A204.1 (cell line): ENCODE results near the gene INSR.
"Not testable (repeated sequence)": the region's sequence is repeated elsewhere in the genome, so short reads cannot be mapped to it uniquely, and the experiment has no call there.

Experiments
- FAIRE-seq: peaks from 2 replicates; lab custom pipeline; 2012; peaks lifted over from hg19 to GRCh38; lab: Jason Lieb, UNC

Gene INSR

DNA sequence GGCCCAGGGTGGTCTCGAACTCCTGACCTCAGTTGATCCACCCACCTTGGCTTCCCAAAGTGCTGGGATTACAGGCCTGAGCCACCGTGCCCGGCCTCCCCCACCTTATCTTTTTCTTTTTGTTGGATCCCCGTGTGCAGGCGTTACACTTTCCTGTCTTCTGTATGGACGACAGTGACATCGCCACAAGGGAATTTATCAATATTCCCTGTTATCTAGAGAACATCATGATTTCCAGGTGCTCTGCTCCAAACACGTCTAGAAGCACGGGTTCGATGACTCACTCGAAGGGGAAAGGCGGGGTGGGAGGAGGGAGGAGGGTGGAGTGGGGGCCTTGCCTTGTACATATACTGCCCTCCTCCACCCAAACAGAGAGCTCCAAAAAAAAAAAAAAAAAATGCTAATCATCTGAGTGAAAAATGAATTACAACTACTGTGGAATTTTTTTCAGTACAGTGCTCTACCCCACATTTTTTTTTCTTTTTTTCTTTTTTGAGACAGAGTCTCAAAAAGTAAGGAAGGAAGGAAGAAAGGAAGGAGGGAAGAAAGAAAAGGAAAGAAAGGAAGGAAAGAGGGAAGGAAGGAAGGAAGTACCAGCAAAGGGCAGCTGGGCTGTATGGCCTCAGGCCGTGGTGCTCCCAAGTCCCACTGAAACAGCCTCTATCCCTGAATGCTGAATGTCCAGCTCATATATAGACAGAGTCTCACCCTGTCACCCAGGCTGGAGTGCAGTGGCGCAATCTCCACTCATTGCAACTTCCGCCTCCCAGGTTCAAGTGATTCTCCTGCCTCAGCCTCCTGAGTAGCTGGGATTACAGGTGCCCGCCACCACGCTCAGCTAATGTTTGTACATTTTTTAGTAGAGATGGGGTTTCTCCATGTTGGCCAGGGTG is 36.8 kb downstream of the INSR start:
- FAIRE-seq = no peak

DNA sequence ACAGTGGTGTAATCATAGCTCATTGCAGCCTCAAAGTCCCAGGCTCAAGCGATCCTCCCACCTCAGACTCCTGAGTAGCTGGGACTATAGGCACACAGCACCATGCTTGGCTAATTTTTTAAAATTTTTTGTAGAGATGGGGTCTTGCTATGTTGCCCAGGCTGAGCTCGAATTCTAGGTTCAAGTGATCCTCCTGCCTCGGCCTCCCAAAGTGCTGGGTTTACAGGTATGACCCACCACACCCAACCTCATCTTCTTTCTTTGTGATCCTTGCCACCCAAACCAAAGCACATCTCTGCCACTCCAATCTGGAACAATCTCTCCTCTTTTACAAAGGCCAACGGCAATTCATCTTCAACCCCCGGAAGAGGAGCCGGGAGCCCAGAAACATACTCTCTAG is 38.6 kb downstream of the INSR start:
- no peak for FAIRE-seq

DNA sequence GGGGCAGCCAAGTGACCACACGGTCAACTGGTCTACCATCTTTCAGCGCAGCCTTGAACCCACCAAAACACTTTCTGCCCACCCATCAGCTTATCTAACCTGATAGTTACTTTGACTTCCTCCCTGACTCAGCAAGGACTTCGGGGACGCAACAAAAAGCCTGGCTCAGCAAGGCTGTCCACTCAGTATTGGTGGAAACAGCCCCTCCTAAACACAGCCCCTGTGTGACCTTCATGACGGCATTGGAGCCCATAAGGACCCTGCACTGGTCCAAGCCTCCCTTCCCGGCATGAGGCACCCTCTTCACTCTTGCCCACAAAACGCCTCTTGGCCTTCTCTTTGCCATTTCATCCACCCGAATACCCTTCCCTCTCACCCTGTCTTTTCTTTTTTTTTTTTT is 39.1 kb downstream of the INSR start:
- FAIRE-seq = no peak

GRCh38 chr19:7254590-7254989 is 39.6 kb downstream of the INSR start:
- no peak for FAIRE-seq

DNA sequence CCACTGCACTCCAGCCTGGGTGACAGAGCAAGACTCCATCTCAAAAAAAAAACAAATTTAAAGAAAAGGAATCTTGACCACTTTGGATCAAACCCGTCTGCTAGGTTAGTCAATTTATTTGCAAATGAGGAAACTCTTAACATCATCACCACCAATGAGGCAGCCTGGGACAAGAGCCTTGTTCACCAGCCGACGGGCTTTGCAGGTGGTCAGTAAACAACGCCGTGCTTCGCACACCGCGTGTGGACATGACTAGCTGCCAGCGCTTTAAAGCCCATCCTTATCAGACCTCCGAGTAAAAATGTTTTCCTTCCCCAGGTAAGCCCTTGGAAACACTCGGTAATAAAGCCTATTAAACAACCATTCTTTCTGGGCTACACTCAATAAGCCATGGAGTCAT is 41.9 kb downstream of the INSR start:
- no peak for FAIRE-seq

DNA sequence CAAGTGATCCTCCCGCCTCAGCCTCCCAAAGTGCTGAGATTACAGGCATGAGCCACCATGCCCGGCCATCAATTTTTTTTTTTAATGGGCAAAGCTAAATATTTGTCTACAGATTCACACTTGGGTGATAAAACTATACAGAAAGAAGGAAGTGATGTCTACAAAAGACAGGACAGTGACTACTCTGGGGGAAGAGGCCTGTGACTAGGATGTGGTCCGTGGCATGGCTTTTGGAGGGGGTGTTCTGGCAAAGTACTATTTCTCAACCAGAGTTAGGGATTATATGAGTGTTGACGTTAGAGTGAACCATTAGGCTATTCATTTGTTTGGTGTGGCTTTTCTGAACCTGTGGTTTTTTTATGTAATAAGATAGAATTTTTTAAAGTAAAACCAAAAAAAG is 42.7 kb downstream of the INSR start:
- FAIRE-seq = no peak

GRCh38 chr19:7250951-7251350 is 43.3 kb downstream of the INSR start:
- no peak for FAIRE-seq

- FAIRE-seq = no peak
Measured at GRCh38 chr19:7250057-7250596, 44.1 kb downstream of the INSR start.

GRCh38 chr19:7247155-7247554 is 47.1 kb downstream of the INSR start:
- no peak for FAIRE-seq

- no peak for FAIRE-seq
Measured at GRCh38 chr19:7246601-7247000, 47.6 kb downstream of the INSR start.

DNA sequence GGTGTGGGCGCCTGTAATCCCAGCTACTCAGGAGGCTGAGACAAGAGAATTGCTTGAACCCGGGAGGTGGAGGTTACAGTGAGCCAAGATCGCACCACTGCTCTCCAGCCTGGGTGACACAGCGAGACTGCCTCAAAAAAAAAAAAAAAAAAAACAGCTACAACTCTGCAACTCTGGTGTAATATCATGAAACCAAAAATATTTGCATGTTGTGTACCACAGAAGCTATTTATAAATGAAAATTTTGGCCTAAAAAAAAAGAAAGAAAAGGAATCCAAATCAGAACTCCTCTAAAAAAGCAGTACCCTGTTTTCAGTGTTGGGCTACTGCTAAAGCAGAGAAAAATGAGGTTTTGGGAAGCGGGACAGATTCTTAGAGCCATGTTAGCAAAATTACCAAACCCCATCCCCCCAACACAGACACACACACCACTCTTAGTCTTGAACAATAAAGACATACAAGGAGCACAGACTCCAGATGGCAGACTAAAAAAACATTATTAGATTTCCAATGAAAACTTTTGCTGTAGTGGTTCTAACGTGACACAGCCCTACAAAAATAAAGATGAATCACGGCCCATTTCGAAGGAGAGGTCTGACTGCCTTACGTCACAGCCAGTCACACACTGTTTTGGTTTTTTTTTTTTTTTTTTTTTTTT is 51.5 kb downstream of the INSR start:
- no peak for FAIRE-seq

- no peak for FAIRE-seq
Measured at GRCh38 chr19:7238051-7238450, 56.2 kb downstream of the INSR start.

DNA sequence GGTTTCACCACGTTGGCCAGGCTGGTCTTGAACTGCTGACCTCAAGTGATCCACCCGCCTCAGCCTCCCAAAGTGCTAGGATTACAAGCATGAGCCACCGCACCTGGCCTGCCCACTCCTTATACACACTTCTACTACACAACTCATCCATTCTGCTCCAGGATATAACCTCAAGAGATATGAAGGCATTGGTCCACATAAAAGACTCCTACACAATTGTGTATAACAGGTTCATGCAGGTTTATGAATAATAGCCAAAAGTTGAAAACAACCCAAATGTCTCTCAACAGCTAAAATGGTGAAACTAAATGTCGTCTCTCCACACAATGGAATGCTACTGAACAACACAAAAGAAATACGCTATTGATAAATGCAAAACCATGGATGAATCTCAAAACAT is 58.1 kb downstream of the INSR start:
- FAIRE-seq = no peak

DNA sequence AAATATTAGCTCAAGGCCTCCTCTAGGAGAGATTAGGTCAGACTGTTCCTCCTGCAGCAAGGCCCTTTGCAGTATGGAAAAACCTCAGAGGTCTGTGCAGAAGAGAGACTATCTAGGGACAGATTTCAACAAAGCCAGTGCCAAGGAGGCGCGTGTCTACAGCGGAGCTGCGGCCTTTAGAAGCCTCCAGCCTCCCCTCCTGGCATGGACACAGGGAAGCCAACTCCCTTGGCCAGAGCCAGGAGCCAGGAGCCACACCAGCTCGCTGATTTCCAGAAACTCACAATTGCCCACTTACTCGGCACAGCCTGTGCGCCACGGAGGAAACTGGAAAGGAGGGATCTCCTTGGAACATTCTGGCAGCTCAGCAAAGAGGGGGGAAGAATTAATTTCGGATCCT is 63.4 kb downstream of the INSR start:
- FAIRE-seq = no peak

GRCh38 chr19:7229735-7230134 is 64.5 kb downstream of the INSR start:
- no peak for FAIRE-seq

DNA sequence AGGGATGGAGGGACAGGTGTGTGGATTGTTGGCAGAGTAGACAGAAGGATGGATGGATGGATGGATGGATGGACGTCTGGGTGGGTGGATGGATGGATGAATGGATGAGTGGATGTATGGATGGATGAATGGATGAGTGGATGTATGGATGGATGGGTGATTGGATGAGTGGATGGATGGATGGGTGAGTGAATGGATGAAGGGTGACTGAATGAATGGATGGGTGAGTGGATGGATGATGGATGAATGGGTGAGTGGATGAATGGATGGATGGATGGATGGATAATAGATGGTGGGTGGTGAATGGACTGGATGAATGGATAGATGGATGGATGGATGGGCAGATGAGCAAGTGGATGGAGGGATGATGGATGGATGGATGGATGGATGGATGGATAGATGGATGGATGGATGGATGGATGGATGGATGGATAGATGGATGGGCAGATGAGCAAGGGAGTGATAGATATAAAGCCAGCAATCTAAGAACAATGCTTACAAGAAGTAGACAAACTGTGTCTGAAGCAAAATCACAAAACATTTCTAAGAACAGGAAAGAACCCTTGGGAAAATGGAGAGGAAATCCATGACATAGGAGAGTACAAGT is 65.2 kb downstream of the INSR start:
- FAIRE-seq = no peak

DNA sequence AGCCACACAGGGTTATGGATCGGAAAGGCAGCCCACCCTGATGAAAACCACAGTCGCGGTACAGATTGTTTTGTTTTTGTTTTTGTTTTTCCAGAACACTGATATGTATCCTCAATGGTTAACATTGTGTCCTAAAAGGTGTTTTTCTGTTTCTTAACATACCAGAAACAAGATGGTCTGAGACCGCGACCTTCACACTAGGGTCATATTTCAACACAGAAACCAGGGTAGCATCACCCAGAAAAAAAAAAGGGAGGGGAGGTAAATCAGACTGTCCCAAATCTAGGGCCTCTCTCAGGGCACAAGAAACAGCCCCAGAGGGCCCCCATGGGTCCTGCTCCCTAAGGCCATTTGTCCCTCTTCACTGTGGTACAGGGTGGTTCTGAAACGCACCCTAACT is 66.5 kb downstream of the INSR start:
- FAIRE-seq = no peak

- FAIRE-seq = not testable (repeated sequence)
Measured at GRCh38 chr19:7227149-7227548, 67.1 kb downstream of the INSR start.

GRCh38 chr19:7226739-7227138 is 67.5 kb downstream of the INSR start:
- no peak for FAIRE-seq

DNA sequence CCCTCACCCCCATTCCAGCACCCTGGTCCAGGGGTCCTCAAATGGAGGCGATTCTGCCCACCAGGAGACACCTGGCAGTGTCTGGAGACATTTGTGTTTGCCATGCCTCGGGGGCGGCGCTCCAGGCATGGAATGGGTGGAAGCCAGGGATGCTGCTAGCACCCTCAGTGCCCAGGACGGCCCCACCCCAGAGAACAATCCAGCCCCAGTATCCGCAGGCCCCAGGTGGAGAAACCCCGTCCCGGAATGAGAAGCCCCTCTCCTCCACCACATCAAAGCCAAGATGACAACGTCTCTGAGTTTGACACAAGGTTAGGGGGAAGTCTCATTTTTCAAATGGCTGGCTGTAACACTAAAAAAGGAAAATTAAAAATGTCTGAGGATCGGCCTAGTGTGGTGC is 68.5 kb downstream of the INSR start:
- FAIRE-seq = no peak

- no peak for FAIRE-seq
Measured at GRCh38 chr19:7224995-7225394, 69.2 kb downstream of the INSR start.

- FAIRE-seq = no peak
Measured at GRCh38 chr19:7224209-7224686, 70.0 kb downstream of the INSR start.

- no peak for FAIRE-seq
Measured at GRCh38 chr19:7223429-7223828, 70.8 kb downstream of the INSR start.
